HL-60 (cell line): ENCODE results near the gene DDR2.

Experiments used
- CTCF ChIP-seq: IDR thresholded peaks from one replicate; pipeline ENCODE4 v1.5.1; 2011; ENCODE audit warnings: low read length, control low read depth, inconsistent platforms; ENCODE audit not compliant: insufficient read depth
- POLR2AphosphoS5 ChIP-seq: IDR thresholded peaks from 2 replicates; pipeline ENCODE4 v1.6.1; 2012; ENCODE audit warnings: low read depth

- TF ChIP-seq CTCF = no peak
- no peak for TF ChIP-seq POLR2AphosphoS5
Observed at GRCh38 chr1:162695687-162696086, 63.4 kb downstream of the DDR2 start.
